ENCODE results near the gene RNF113B.

RNF113B gene

DNA sequence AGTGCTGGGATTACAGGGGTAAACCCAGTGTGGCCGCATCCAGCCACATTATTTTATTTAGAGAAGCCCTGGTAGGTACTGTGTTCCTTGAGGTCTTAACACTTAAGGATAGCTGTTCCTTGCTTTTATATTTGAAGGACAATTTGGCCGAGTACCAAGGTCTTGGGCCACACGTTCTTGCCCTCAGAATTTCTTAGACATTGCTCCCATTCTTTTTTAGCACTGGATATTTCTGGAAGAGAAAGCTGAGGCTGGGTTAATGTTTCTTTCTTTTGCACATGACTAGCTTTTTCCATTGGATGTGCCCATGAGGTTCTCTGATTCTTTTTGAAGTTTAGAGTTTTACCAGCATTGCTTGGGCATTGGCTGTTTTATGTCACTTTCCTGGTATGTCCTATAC is 5.5 kb upstream of the RNF113B start:
- TF ChIP-seq CTCF (IDR thresholded peaks at IDR 0.05; ENCODE audit: control insufficient read depth, insufficient read depth, low read depth, low read length, missing control alignments): no peak
- no peak for DNase-seq (ENCODE audit: low read depth)
- H3K4me3 ChIP-seq (ENCODE audit: control insufficient read depth, low read depth, low read length): no peak overlapping the region

DNA sequence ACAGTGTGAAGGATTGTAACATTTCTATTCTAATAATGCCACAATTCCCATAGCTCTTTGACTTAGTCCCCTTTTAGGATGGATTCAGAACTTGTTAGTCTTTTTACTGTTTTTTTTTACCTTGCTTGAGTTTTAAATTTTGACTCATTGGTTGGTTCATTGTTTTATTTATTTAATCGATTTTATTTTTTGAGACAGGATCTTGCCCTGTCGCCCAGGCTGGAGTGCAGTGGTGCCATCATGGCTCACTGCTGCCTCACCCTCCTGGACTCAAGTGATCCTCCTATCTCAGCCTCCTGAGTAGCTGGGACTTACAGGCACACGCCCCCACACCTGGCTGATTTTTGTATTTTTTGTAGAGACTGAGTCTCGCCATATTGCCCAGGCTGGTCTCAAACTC is 5.1 kb upstream of the RNF113B start:
- no peak overlapping the region for H3K4me3 ChIP-seq (ENCODE audit: control insufficient read depth, low read depth, low read length)
- TF ChIP-seq CTCF (IDR thresholded peaks at IDR 0.05; ENCODE audit: control insufficient read depth, insufficient read depth, low read depth, low read length, missing control alignments): no peak
- no peak for DNase-seq (ENCODE audit: low read depth)

DNA sequence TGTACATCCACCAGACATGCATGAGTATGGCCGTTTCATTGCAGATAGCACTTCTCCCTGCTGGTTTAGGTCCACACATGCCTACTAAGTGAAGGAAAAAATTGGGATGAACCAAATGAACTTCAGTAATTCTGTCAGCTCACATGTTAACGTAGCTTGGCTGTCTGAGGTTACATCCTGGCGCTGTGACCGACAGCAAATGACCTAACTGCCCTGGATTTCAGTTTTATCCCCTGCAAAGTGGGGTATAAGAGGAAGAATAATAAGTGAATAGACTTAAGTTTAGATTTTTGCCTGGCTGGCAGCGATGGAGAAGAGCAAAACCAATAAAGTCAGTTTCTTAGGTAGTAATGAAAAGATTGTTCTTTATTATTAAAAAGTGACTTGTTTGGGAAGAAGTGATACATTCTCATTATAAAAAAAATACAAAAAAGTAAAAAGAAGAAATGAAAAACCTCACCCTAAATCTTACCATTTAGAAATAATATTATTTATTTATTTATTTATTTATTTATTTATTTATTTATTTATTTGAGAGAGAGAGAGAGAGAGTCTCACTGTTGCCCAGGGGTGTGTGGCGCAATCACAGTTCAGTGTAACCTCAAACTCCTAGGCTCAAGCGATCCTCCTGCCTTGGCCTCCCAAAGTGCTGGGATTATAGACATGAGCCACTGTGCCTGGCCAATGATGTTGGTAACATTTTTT is 4.2 kb upstream of the RNF113B start:
- TF ChIP-seq CTCF (IDR thresholded peaks at IDR 0.05; ENCODE audit: control insufficient read depth, insufficient read depth, low read depth, low read length, missing control alignments): no peak
- no peak overlapping the region for H3K4me3 ChIP-seq (ENCODE audit: control insufficient read depth, low read depth, low read length)
- no peak for DNase-seq (ENCODE audit: low read depth)

DNA sequence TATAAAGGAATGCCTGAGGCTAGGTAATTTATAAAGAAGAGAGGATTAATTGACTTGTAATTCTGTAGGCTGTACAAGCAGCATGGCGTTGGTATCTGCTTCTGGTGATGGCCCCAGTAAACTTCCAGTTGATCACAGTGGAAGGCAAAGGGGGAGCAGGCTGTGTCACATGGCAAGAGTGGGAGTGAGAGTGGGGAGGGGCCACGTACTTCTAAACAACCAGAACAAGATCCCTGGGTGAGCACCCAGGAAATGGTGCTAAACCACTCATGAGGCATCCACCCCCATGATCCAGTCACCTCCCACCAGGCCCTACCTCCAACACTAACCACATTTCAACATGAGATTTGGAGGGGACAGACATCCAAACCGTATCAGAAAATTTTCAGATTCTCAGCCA is 3.0 kb upstream of the RNF113B start:
- H3K4me3 ChIP-seq (ENCODE audit: control insufficient read depth, low read depth, low read length): no peak overlapping the region
- TF ChIP-seq CTCF (IDR thresholded peaks at IDR 0.05; ENCODE audit: control insufficient read depth, insufficient read depth, low read depth, low read length, missing control alignments): no peak
- no peak for DNase-seq (ENCODE audit: low read depth)

GRCh38 chr13:98175823-98176222 is 1.2 kb downstream of the RNF113B start:
- DNase-seq (ENCODE audit: low read depth): no peak
- TF ChIP-seq CTCF (IDR thresholded peaks at IDR 0.05; ENCODE audit: control insufficient read depth, insufficient read depth, low read depth, low read length, missing control alignments): no peak
- no peak overlapping the region for H3K4me3 ChIP-seq (ENCODE audit: control insufficient read depth, low read depth, low read length)

DNA sequence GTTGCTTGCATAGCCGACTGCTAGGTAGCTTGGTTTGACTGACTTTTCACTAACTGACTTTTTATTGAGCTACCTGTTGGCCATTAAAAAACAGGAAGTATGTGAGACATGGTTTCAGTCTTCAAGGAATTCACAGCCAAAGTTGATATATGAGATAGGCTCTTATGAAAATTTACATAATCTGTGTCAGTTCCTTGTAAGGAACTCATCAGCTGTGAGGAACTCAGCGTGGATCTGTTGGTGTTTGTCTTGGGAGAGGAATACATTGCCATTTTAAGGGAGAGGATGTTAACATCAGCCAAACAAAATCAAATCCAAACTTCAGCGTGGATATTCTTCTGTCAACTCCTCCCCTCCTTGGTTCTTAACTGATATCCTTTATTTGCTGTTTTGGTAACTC is 2.0 kb downstream of the RNF113B start:
- no peak for TF ChIP-seq CTCF (IDR thresholded peaks at IDR 0.05; ENCODE audit: control insufficient read depth, insufficient read depth, low read depth, low read length, missing control alignments)
- DNase-seq (ENCODE audit: low read depth): no peak
- no peak overlapping the region for H3K4me3 ChIP-seq (ENCODE audit: control insufficient read depth, low read depth, low read length)
